Neural crest cell (in vitro differentiated cells): ENCODE data around the gene ITGB8. TPM values are rescaled to one million over a fixed set of nuclear protein-coding genes. Genes with fewer than 3 reads are reported as not detected.
A peak's percentile ranks its signal among the peaks of the same experiment; 100 is the strongest.

Source experiments
- DNase-seq: peaks from one replicate; pipeline ENCODE4 v3.0.0; 2021; ENCODE audit warnings: low read depth, mixed read lengths, low spot score
- H3K27ac Mint-ChIP-seq: one replicate; pipeline ENCODE4 v1.8.0; 2021; ENCODE audit warnings: mild to moderate bottlenecking, mixed read lengths; ENCODE audit not compliant: unreplicated experiment
- H3K27me3 Mint-ChIP-seq: 2 replicates; pipeline ENCODE4 v1.8.0; 2021; ENCODE audit warnings: low read depth, mild to moderate bottlenecking, mixed read lengths
- H3K36me3 Mint-ChIP-seq: 2 replicates; pipeline ENCODE4 v1.8.0; 2021; ENCODE audit warnings: low read depth, mild to moderate bottlenecking, mixed read lengths
- H3K4me1 Mint-ChIP-seq: 2 replicates; pipeline ENCODE4 v1.8.0; 2021; ENCODE audit warnings: mixed read lengths
- H3K4me3 Mint-ChIP-seq: one replicate; pipeline ENCODE4 v1.8.0; 2021; ENCODE audit warnings: mild to moderate bottlenecking, mixed read lengths
- H3K9me3 Mint-ChIP-seq: 2 replicates; pipeline ENCODE4 v1.8.0; 2021; ENCODE audit warnings: mixed read lengths
- CTCF ChIP-seq: fragments of 200-600 bp; sonication (generic); conservative IDR thresholded peaks from 2 replicates; pipeline ENCODE4 v1.5.0; 2021; ENCODE audit warnings: antibody characterized with exemption, mild to moderate bottlenecking
- total RNA-seq: library from RNA; stranded (reverse); gene quantifications from 2 replicates; pipeline ENCODE4 v1.2.1, GENCODE V29; 2021

Gene ITGB8
- total RNA-seq, 1 donor from 2014 or later, result 19.9 TPM

- Mint-ChIP-seq H3K9me3 (peaks cover 3% of the 10 kb centered on the region), H3K4me1 (peaks cover 31% of the 10 kb centered on the region), H3K27me3 (no peaks in the 10 kb centered on the region), H3K27ac (no peak overlapping the region), H3K36me3 (no peaks in the 10 kb centered on the region), H3K4me3 (no peak overlapping the region)
- DNase-seq, result no peak
- TF ChIP-seq CTCF, result no peak
Observed at GRCh38 chr7:20302891-20303290, 27.8 kb upstream of the ITGB8 start.

GRCh38 chr7:20304366-20304765 is 26.3 kb upstream of the ITGB8 start:
- Mint-ChIP-seq H3K36me3 (no peaks in the 10 kb centered on the region), H3K27ac (no peak overlapping the region), H3K27me3 (no peaks in the 10 kb centered on the region), H3K9me3 (peaks cover 3% of the 10 kb centered on the region), H3K4me3 (no peak overlapping the region), H3K4me1 (peaks cover 42% of the 10 kb centered on the region)
- DNase-seq, result no peak
- TF ChIP-seq CTCF, result no peak

GRCh38 chr7:20305726-20306125 is 25.0 kb upstream of the ITGB8 start:
- DNase-seq, result no peak
- Mint-ChIP-seq H3K4me1 (peaks cover 46% of the 10 kb centered on the region), H3K36me3 (no peaks in the 10 kb centered on the region), H3K27me3 (no peaks in the 10 kb centered on the region), H3K9me3 (peaks cover 3% of the 10 kb centered on the region), H3K4me3 (no peak overlapping the region), H3K27ac (no peak overlapping the region)
- TF ChIP-seq CTCF, result no peak

- no peaks in the 10 kb centered on the region for H3K27me3 Mint-ChIP-seq
- H3K9me3 Mint-ChIP-seq, result peaks cover 2% of the 10 kb centered on the region
- peak overlapping the region; percentile 9 for H3K4me3 Mint-ChIP-seq
- DNase-seq, result no peak
- peaks cover 52% of the 10 kb centered on the region for H3K4me1 Mint-ChIP-seq
- TF ChIP-seq CTCF, result no peak
- peak overlapping the region; percentile 96 for H3K27ac Mint-ChIP-seq
- H3K36me3 Mint-ChIP-seq, result no peaks in the 10 kb centered on the region
Observed at GRCh38 chr7:20306180-20306946, 24.3 kb upstream of the ITGB8 start.

- no peak for DNase-seq
- Mint-ChIP-seq H3K9me3 (no peaks in the 10 kb centered on the region), H3K4me1 (peaks cover 54% of the 10 kb centered on the region), H3K4me3 (peak overlapping the region; percentile 9), H3K27ac (peak overlapping the region; percentile 96), H3K27me3 (no peaks in the 10 kb centered on the region), H3K36me3 (no peaks in the 10 kb centered on the region)
- no peak for TF ChIP-seq CTCF
Observed at GRCh38 chr7:20307119-20307518, 23.6 kb upstream of the ITGB8 start.
